GM12878 (cell line): ENCODE results near the gene SEC62.

Source experiments
- CTCF ChIP-seq, 3 experiments: IDR thresholded peaks in 2 of 3; conservative IDR thresholded peaks in 1 of 3; 2 replicates each; pipeline ENCODE4 v1.5.1; 2011; ENCODE audit warnings: low read depth in 3 of 3, low read length in 3 of 3, mild to moderate bottlenecking in 3 of 3, control low read depth in 2 of 3, moderate library complexity in 2 of 3, inconsistent platforms in 1 of 3, mixed read lengths in 1 of 3; ENCODE audit not compliant: control insufficient read depth in 2 of 3, insufficient read depth in 1 of 3; ENCODE audit errors: extremely low read depth in 1 of 3
- EP300 ChIP-seq, 2 experiments: fragments of 150-350 bp in 1 of 2; IDR thresholded peaks; 2 replicates each; pipeline ENCODE4 v1.6.1; 2011 to 2012; ENCODE audit warnings: low read depth in 2 of 2, low read length in 2 of 2, borderline replicate concordance in 1 of 2, improper control_type of control experiment in 1 of 2, inconsistent platforms in 1 of 2; ENCODE audit not compliant: control insufficient read depth in 1 of 2
- FOS ChIP-seq: IDR thresholded peaks from 3 replicates; pipeline ENCODE4 v1.6.1; 2011; ENCODE audit warnings: borderline replicate concordance; ENCODE audit not compliant: insufficient read length; ENCODE audit errors: extremely low read depth
- NFYB ChIP-seq: IDR thresholded peaks from 2 replicates; pipeline ENCODE4 v1.6.1; 2011; ENCODE audit warnings: low read depth, mild to moderate bottlenecking, low read length, improper control_type of control experiment, moderate library complexity; ENCODE audit not compliant: insufficient read depth

- TF ChIP-seq EP300 (IDR thresholded peaks at IDR 0.05; ENCODE audit: borderline replicate concordance in 1 of 2, control insufficient read depth in 1 of 2, low read depth in 2 of 2, low read length in 2 of 2): no peak
- TF ChIP-seq NFYB: no peak
- no peak for TF ChIP-seq CTCF (IDR thresholded peaks at IDR 0.05 in 2 of 3, conservative IDR thresholded peaks at IDR 0.05 in 1 of 3; ENCODE audit: control insufficient read depth in 2 of 3, extremely low read depth in 1 of 3, insufficient read depth in 1 of 3, low read depth in 3 of 3, low read length in 3 of 3)
- no peak for TF ChIP-seq FOS
These were observed 55.7 kb downstream of the SEC62 start for GRCh38 chr3:170022336-170022735.
